Activated T-cell treated with anti-CD3 and anti-CD28 coated beads, Interleukin-2, amount 50 U/mL, for 4 hours (primary cell): ENCODE measurements around the gene BST2. TPM values are rescaled to one million over a fixed set of nuclear protein-coding genes. Genes with fewer than 3 reads are reported as not detected.

Source experiments
- ATAC-seq, 2 donors: fragments of 200-7000 bp; cut with Tn5 transposase; one replicate each; pipeline ENCODE4 v1.10.0; 2021
- DNase-seq: peaks from one replicate; pipeline ENCODE4 v3.0.0-alpha.2; 2020
- H3K27me3 Mint-ChIP-seq: one replicate; pipeline ENCODE4 v1.8.0; 2021; ENCODE audit warnings: low read depth, mixed read lengths
- H3K36me3 Mint-ChIP-seq: one replicate; pipeline ENCODE4 v1.8.0; 2022; ENCODE audit warnings: mixed read lengths; ENCODE audit not compliant: insufficient read depth
- H3K4me1 Mint-ChIP-seq: one replicate; pipeline ENCODE4 v1.8.0; 2021; ENCODE audit warnings: low read depth, mixed read lengths
- H3K4me3 Mint-ChIP-seq: one replicate; pipeline ENCODE4 v1.8.0; 2021; ENCODE audit warnings: mild to moderate bottlenecking, moderate library complexity, mixed read lengths
- H3K9me3 Mint-ChIP-seq: one replicate; pipeline ENCODE4 v1.8.0; 2021; ENCODE audit warnings: mixed read lengths
- total RNA-seq, 3 donors: library from RNA; stranded (reverse); gene quantifications; one replicate each; pipeline ENCODE4 v1.2.1, GENCODE V29; 2021

Gene BST2
- total RNA-seq, 3 donors from 2014 or later: 85.9 to 120 (median 105) TPM

DNA sequence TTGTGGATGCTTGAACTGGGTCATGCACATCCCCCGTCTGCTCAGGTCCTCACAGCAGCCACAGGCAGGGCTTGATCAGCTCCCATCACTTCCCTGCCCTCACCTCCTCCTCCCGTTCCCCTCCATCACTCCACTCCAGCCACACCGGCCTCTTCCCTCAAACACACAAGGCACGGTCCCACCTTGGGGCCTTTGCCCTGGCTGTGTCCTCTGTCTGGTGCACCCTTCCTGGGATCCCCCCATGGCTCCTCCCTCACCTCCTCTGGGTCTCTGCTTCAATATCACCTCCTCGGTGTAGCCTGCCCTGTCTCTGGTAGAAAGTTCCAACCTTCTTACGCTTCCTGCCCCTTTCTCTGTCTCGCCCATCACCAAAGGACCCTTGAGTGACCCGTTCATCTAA, 52.0 kb downstream of the BST2 start:
- Mint-ChIP-seq H3K4me1 (peaks cover 2% of the 10 kb centered on the region), H3K27me3 (peaks cover 21% of the 10 kb centered on the region), H3K9me3 (no peaks in the 10 kb centered on the region), H3K4me3 (no peak overlapping the region), H3K36me3 (no peaks in the 10 kb centered on the region)
- DNase-seq: no peak
- no peak for ATAC-seq

Other genes with a start within 250 kb of the BST2 start
- gene USE1, start 190.3 kb downstream of the BST2 start, total RNA-seq: 10 to 100 TPM; 35.9 to 47.3 (median 46.6) TPM
- gene OCEL1, start 179.4 kb downstream of the BST2 start, total RNA-seq: 1 to 10 TPM; 5.0 to 8.0 (median 5.4) TPM
- 10 to 100 TPM; 10.1 to 14.4 (median 13.6) TPM for gene NR2F6, start 159.7 kb downstream of the BST2 start, total RNA-seq
- under 1 TPM in 1 of 3 donors, not detected in 2; 0.19 TPM for gene USHBP1, start 140.9 kb downstream of the BST2 start, total RNA-seq
- 100 to 1,000 TPM; 124 to 130 (median 128) TPM for gene BABAM1, start 138.2 kb downstream of the BST2 start, total RNA-seq
- 10 to 100 TPM in 2 of 3 donors, 1 to 10 TPM in 1; 7.6 to 19.0 (median 18.1) TPM for gene ANKLE1, start 123.7 kb downstream of the BST2 start, total RNA-seq
- gene ABHD8, start 102.2 kb downstream of the BST2 start, total RNA-seq: 1 to 10 TPM; 3.6 to 4.5 (median 3.7) TPM
- gene MRPL34, start 99.8 kb downstream of the BST2 start, total RNA-seq: 100 to 1,000 TPM; 111 to 137 (median 126) TPM
- gene DDA1, start 96.1 kb downstream of the BST2 start, total RNA-seq: 10 to 100 TPM; 53.1 to 58.1 (median 53.4) TPM
- 1 to 10 TPM; 2.8 to 3.0 (median 2.9) TPM for gene ANO8, start 70.8 kb downstream of the BST2 start, total RNA-seq
- 100 to 1,000 TPM in 2 of 3 donors, 10 to 100 TPM in 1; 96.4 to 122 (median 106) TPM for gene GTPBP3, start 68.1 kb downstream of the BST2 start, total RNA-seq
- under 1 TPM in 1 of 3 donors, not detected in 2; 0.18 TPM for gene PLVAP, start 28.3 kb downstream of the BST2 start, total RNA-seq
- gene CCDC194, start 11.4 kb downstream of the BST2 start, total RNA-seq: under 1 TPM; 0.24 to 0.53 (median 0.46) TPM
- 10 to 100 TPM; 37.3 to 43.3 (median 38.6) TPM for gene MVB12A, start 14.4 kb upstream of the BST2 start, total RNA-seq
- not detected for gene TMEM221, start 43.0 kb upstream of the BST2 start, total RNA-seq
- gene NXNL1, start 55.3 kb upstream of the BST2 start, total RNA-seq: not detected
- gene SLC27A1, start 64.9 kb upstream of the BST2 start, total RNA-seq: 1 to 10 TPM; 1.5 to 2.1 (median 2.0) TPM
- gene PGLS, start 106.0 kb upstream of the BST2 start, total RNA-seq: 10 to 100 TPM; 59.4 to 61.6 (median 60.9) TPM
- 100 to 1,000 TPM; 121 to 148 (median 139) TPM for gene COLGALT1, start 150.0 kb upstream of the BST2 start, total RNA-seq